Fibroblast of skin of right biceps (primary cell): Measurements from ENCODE around the gene TMPRSS3.

Experiments
- DNase-seq: peaks from one replicate; pipeline ENCODE4 v3.0.0-alpha.2; 2013

The TMPRSS3 gene

DNA sequence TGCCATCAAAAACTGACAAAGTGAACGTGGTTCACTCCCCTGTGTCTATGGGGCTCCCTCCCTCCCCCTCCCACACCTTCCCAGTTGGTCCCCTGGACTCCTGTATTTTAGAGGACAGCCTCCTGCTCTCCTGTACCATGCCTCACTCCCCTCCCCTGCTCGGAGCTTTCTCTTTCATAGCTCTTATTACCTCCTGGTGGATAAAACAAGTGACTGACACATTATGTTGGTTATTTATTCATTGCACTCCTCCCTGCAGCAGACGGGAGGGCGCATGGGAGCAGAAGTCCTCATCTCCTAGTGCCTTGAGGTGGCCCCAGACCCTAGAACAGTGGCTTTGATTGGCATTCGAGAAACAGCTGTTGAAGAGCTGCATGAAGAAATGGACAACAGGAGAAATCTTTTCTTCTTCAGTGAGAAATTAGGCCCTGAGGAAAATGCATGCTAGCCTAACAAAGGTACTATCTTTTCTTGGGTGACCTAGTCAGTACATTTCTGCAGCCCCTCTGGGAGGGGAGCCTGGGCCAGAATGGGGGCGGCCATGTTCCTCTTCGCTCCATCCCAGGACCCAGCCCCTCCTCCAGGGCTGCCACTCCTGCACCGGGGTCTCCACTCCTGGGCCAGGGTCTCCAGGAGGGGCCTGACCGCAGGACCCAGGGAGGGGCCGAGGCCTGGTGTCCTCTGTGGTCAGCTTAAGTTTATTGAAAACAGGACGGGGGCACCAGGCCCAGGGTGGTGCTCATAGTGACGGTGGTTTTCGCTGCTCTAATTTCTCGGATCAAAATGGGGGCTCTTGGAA is 28.3 kb downstream of the TMPRSS3 start:
- DNase-seq = no peak

DNA sequence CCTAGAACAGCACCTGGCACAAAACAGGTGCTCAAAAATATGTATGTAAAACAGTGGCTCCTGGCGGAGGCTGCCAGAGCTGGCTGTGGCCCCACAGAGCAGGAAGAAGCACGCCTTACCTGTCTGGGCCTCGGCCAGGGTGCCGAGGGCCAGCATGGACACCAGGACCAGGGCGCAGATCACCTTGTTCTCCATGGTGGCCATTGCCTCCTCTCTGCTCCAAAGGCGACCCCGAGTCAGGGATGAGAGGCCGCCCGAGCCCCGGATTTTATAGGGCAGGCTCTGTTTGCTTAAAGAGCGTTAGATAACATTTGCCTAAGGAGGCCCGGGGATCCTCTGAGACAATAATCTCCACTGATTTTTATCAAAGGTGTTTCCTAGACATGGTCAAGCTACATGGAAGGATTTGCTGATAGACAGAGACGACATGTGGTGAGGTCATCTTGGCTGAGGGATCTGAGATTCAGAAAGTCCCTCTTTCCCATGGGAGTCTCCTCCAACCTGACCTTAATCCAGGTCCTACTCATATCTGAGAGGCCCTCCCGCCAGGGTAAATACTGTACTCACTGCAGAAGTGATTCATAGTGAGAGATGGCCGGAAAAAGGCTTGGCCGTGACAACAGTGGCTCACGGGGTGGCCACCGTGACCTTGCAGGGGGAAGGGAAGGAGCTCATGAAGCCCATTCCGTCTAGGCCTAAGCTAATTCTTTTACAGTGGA is 29.4 kb downstream of the TMPRSS3 start, which contains the start of gene TFF1:
TSS of gene TFF1 (minus strand) at position 244 of the 719 bp plus-strand sequence. CDS start at position 204, 40 bp downstream.
- DNase-seq = no peak

DNA sequence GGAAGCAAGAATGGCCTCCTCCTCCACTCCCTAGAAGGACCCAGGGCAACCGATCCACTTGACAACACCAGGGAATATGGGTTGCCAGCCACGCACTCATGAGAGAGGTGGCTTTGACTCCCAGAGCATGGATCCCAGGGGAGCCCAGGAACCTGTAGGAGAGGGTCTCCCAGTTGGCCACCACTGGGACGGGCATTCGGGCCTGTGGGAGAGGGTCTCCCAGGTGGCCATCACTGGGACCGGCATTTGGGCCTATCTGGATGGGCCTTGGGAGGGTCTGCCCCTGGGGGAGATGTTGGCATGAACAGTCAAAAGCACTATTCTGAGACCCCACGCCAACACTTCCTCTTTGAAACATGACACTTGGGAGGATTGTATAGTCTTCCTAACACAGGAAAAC is 30.1 kb downstream of the TMPRSS3 start:
- no peak for DNase-seq

DNA sequence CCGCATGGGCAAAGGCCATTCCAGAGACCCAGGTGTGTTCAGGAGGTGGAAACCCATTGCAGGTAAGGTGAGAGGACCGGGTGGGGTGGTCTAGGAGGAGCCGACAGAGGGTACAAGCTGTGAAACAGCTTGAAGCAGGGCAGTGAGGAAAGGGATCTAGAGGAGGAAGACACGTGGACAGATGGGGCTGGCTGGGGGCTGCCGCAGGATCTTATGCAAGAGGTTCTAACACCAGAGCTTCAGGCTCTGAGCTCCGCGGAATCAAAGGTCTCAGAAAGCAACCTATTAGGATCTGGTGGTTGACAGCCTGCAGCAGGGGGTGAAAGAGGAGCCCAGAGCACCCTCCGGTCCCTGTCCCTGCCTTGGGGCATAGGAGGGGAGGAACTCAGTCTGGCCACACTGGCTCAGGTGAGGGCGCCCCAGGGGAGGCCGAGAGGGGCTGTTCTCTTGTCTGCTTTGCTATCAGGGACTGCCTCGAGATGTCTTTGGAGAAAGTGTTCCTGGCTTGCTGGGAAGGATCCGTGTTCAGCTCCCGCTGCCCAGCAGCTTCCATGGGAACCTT is 31.5 kb downstream of the TMPRSS3 start:
- DNase-seq = no peak

DNA sequence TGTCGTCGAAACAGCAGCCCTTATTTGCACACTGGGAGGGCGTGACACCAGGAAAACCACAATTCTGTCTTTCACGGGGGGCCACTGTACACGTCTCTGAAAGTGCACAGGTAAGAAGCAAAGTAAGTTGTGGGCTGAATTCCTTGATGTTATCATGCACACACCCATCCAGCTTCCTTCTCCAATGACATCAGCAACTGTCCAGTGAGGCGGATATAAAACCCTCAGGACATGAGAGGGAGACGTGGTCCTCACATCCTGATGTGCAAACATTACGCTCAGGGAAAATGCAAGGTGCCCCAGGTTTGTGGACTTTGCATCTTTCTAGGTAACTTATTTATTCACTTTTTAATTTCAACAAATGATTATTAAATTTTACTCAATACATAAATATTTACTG is 32.5 kb downstream of the TMPRSS3 start:
- no peak for DNase-seq

DNA sequence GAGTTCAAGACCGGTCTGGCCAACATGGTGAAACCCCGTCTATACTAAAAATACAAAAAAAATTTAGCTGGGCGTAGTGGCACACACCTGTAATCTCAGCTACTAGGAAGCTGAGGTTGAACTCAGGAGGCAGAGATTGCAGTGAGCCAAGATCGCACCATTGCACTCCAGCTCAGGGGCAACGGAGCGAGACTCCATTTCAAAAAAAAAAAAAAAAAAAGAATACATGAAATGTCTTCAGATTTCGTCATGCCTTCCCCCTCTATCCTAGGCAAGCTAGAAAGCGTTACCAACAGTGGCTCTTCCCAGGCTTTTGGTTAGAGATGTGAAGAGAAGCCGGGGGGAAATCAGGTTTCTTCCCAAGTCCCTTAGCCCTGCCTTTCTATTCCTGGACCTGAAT is 33.2 kb downstream of the TMPRSS3 start:
- DNase-seq = no peak

DNA sequence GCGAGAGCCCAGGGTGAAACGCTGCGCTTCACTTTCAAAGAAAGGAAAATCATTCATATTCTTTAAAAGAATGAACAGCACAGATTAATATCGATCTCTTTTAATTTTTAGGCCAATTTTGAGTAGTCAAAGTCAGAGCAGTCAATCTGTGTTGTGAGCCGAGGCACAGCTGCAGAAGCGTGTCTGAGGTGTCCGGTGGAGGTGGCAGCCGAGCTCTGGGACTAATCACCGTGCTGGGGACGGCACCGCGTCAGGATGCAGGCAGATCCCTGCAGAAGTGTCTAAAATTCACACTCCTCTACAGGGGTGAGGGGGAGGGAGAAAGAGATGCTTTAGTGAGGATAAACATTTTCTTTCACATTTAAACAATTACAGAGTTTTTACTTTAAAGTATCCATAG is 33.7 kb downstream of the TMPRSS3 start:
- no peak for DNase-seq

DNA sequence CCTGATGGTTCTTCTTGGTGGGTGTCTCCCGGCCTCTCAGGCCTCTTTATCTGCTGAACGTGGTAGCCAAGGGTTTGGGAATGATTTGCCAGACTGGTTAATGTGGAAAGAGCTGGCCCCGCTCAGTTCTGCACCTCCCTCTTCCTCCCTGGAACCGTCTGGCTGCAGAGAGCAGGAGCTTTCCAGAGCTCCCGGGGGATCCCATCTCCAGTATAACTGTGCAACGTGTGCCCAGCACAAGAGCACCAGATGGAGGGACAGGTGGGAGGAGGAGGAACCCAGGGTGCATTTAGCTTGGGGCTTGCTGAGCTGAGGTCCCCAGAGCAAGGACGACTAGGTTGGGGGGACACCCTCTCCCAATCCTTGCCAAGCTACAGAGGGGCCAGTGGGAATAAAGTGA is 34.6 kb downstream of the TMPRSS3 start:
- no peak for DNase-seq

DNA sequence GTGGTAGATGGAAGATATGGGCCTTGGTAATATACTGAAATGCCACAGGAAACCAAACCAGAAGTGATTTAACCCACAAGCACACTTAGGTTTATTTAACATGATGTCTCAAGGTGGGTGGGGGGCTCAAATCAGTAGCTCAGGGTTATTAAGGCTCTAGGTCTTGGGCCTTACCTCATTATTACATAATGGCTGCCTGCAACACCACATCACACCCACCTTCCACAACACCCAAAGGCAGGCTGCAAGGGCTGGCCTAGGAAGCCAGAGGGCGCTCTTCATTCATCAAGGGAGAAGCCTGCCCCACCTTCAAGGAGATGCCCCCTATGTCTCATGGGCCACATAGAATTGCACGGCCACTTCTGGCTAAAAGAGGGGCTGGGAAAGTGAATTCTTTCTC is 35.5 kb downstream of the TMPRSS3 start:
- DNase-seq = no peak

DNA sequence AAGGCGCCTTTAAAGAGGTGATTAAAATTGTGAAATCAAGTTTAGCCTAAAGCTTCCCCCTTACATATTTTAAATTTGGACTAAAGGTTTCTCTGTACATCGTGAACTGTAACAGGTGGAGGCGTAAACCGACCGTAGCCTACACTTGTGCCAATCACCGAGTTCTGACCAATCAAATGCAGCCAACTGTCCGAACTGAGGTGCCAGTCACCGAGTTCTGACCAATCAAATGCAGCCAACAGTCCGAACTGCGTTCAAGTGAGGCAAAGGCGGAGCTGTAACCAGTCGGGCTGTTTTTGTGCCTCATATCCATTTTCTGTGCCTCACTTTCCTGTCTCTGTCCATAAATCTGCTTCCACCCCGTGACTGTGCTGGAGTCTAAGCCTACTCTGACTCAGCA is 36.9 kb downstream of the TMPRSS3 start:
- no peak for DNase-seq

DNA sequence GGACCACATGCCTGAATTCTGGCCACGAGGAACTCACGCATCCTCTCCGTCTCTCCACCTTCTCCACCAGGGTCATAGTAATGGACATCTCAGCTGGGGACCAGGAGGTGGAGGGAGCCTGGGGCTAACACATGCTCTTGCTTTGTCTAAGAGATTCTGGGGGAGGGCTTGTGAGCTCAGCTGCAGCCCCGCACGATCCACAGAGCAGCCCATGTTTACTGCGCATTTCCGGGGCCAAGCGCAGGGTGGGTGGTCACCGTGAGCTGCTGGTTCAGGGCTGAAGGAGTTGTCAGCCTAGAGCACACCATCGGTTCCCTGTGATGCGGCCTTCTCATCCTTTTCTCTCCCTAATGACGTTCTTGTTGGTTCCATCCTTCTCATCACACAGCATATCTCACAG is 37.6 kb downstream of the TMPRSS3 start:
- DNase-seq = no peak

DNA sequence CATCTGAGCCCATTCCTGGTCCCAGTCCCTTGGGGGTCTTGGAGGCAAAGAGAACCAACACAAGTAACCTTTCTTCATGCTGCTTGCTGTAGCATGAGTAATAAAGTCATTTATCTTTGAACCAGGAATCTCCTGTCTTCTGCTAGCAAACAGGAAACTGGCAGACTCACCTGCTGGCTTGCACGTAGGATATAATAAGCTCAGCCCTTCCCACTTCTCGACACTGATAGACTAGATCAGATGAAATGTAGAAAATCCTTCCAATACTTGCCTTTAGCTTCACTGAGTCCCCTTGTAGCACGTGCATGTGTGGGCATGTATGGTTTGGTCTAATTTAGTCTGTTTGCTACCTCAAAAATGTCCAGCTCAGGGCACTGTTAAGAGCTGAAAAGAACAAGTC is 38.5 kb downstream of the TMPRSS3 start:
- DNase-seq = no peak

DNA sequence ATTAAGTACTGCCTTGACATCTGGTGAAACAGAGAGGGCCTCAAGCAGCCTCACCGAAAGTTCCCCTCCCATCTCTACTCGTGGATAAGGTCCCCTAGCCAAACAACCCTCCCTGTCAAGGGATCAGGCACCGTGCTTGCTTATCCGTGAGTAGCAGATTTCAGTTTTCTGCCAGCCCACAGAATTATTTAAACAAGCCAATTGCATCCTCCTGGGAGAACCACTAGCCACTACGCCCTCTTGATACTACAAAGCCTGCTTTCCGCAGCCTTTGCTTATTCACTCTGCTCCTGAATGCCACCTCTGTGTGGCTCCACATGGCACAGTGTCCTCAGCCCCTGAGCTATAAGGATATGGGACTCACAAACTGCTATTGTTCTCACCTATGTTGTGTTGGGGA is 39.2 kb downstream of the TMPRSS3 start:
- no peak for DNase-seq

DNA sequence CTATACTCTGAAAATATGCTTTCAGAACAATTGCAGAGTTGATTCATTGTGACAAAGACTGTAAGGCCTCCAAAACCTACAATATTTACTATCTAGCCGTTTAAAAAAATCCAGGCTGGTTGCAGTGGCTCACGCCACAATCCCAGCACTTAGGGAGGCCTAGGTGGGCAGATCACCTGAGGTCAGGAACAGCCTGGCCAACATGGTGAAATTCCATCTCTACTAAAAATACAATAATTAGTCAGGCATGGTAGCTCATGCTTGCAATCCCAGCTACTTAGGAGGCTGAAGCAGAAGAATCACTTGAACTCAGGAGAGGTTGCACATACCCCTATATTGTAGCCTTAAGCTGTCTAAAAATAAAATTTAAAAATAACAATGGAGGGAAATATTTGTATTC is 39.8 kb downstream of the TMPRSS3 start:
- DNase-seq = no peak

DNA sequence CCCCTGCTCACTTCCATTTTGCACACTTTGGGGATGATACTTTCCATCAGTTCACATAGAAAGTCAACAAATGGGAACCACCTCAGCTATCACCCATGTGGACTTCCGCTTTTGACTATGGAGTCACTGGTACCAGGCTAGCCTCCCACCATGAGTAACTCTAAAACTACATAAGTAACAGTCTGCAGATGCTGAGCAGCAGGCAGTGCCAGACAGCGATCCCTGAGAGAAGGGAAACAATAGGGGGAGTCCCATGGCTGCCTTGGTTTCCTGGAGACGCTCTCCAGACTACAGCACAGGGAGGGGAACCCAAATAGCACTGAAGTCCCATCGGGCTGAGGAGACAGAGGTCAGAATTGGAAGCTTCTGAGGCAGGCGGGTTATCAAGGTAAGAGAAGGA is 42.2 kb downstream of the TMPRSS3 start:
- no peak for DNase-seq

DNA sequence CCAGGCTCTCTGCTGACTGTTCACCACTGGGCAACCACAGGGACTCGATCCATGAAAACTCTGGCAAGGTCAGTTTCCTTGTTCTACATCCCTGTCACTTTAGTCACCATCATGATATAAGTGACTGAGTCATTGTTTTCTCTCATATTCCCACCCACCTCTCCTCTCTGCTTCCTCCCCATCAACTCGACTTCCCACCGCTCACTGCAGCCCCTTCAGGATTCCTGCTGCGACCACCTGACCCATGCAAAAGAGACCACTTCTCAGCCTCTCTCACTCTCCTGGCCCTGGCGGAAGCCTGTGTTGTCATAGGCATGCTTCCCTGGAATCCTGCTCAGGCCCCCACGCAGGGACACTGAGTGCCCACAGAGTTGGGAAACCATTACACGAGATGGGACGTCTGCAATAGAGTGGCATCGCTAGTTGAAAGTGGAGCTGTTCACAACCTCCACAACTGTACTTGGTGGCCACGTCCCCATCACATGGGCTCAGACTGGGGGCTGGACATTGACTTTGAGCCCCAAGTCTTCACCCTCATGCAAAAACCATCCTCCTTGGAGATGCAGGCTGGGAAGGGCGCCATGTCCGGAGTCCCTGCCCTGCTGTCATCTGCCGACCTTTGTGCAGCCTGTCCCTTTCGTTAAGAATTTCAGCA is 43.3 kb downstream of the TMPRSS3 start:
- DNase-seq = no peak

DNA sequence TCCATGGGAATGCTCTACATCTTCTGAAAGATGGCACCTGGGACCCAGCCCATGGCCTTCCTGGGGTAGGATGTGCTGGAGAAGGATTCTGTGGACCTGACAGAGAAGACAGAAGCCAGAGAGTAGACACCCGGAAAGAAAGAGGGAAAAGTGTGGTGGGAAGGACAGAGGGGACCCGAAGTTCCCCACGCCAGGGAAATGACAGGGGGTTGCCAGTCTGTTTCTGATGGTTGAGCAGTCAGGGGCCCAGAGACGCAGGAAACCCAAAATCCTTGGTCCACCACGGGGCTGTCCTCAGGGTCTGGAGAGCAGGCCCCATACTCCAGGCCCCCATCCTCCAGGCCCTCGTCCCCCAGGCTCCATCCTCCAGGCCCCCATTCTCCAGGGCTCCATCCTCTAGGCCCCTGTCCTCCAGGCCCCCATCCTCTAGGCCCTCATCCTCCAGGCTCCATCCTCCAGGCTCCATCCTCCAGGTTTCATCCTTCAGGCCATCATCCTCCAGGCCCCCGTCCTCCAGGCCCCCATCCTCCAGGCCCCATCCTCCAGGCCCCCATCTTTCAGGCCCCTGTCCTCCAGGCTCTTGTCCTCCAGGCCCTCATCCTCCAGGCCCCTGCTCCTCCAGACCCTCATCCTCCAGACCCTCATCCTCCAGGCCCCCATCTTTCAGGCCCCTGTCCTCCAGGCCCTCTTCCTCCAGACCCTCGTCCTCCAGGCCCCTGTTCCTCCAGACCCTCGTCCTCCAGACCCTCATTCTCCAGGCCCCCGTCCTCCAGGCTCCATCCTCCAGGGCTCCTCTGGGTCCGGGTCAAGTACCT is 44.0 kb downstream of the TMPRSS3 start:
- DNase-seq = no peak

DNA sequence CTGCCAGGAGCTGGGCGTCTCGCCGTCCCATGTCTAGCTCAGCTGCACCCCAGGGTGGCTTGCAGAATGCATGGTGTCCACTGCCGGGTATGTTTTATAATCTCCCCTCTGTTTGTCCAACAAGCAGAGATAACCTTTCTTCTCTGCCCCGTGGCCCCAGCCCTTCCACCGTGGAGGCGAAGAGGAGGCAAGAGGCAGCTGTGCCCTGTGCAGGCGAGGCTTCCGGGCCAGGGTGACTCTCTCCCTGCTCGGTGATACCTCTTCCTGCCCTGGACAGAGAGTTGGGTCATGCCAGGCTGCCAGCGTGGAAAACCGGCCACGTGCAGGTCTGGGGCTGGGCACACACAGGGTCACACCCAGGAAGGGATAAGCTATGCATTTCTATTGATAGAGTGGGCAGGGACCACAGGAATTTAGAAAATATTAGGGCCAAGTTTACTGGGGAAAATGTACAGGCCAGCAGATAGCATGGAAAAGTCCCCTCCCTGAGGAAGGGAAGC is 44.9 kb downstream of the TMPRSS3 start, which contains the start of gene TFF2:
TSS of gene TFF2 (minus strand) at position 68 of the 500 bp plus-strand sequence. CDS start at position 31, 37 bp downstream.
- DNase-seq = no peak

DNA sequence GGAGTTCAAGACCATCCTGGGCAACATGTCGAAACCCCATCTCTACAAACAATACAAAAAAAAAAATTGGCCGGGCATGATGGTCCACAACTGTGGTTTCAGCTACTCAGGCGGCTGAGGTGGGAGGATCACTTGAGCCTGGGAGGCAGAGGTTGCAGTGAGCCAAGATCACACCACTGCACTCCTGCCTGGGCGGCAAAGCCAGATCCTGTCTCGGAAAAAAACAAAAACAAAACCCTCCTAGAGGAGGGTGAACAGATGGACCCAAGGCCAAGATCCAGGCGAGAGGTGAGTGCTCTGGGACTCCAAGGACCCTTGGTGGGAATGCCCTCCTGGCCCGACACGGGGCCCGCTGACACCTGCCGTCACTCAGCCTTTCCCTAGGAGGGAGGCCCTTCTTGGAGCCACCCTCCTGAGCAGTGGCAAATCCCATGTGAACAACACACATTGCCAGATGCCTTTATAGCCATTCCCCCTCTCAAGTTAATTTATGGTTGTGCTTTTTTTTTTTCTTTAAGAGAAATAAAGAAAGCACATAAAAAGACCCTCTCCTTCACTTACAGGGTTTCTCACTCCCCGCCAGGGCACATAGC is 45.4 kb downstream of the TMPRSS3 start:
- DNase-seq = no peak

DNA sequence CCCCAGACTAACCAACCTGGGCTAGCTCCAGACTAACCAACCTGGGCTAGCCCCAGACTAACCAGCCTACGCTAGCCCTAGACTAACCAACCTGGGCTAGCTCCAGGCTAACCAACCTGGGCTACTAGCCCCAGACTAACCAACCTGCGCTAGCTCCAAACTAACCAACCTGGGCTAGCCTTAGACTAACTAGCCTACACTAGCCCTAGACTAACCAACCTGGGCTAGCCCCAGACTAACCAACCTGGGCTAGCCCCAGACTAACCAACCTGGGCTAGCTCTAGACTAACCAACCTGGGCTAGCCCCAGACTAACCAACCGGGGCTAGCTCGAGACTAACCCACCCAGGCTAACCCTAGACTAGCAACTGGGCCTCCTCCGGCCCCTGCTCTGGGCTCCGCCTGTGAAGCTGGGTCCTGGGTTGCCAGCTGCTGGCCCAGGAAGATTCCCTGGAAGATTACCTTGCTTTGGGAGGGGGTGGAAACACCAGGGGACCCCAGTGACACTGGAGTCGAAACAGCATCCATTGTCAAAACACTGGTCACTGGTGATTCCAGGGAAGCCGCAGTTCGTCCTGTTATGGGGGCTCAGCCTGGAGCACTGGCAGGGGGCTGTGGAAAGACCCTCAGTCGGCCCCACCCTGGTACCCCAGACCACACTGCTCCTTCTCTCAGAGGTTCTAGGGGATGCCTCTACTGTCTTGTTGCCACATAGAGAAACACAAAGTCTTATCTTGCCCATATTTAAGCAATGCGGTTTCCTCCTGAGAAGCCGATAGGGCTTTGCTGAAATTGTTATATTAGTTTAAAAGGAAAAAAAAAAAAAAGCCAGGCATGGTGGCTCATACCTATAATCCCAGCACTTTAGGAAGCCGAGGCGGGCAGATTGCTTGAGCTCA is 46.2 kb downstream of the TMPRSS3 start:
- DNase-seq = no peak

DNA sequence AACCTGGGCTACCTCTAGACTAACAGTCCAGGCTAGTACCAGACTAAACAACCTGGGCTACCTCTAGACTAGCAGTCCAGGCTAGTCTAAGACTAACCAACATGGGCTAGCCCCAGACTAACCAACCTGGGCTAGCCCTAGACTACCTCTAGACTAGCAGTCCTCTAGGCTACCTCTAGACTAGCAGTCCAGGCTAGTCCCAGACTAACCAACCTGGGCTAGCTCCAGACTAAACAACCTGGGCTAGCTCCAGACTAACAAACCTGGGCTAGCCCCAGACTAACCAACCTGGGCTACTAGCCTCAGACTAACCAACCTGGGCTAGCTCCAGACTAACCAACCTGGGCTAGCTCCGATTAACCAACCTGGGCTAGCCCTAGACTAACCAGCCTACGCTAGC is 47.1 kb downstream of the TMPRSS3 start:
- DNase-seq = no peak
